DND-41 (cell line): ENCODE results near the gene DNAJC12.
A peak's percentile ranks its signal among the peaks of the same experiment; 100 is the strongest.

Experiments used
- ATAC-seq: fragments of 200-7000 bp; cut with Tn5 transposase; 3 replicates; pipeline ENCODE4 v1.9.1; 2021; ENCODE audit warnings: low read depth; ENCODE audit not compliant: insufficient read depth
- DNase-seq: peaks from one replicate; pipeline ENCODE4 v3.0.0-alpha.2; 2020
- H2AFZ ChIP-seq: 2 replicates; pipeline ENCODE4 v1.6.0; 2012; ENCODE audit warnings: low read depth, low read length
- H3K27ac ChIP-seq: 2 replicates; pipeline ENCODE4 v1.5.1; 2012; ENCODE audit warnings: low read length, inconsistent platforms
- H3K27me3 ChIP-seq: fragments of 200-600 bp; sonication (generic); 2 replicates; pipeline ENCODE4 v1.6.0; 2012; ENCODE audit warnings: low read length, mild to moderate bottlenecking, inconsistent platforms; ENCODE audit not compliant: insufficient read depth, poor library complexity
- H3K36me3 ChIP-seq: 2 replicates; pipeline ENCODE4 v1.5.1; 2012; ENCODE audit warnings: low read length, inconsistent platforms; ENCODE audit not compliant: insufficient read depth
- H3K4me1 ChIP-seq: 2 replicates; pipeline ENCODE4 v1.5.1; 2012; ENCODE audit warnings: mild to moderate bottlenecking, low read length; ENCODE audit not compliant: insufficient read depth
- H3K4me2 ChIP-seq: 2 replicates; pipeline ENCODE4 v1.6.0; 2012; ENCODE audit warnings: mild to moderate bottlenecking, moderate library complexity, low read length, inconsistent platforms; ENCODE audit not compliant: insufficient read depth
- H3K4me3 ChIP-seq, 2 experiments: fragments of 200-600 bp in 1 of 2; shearing (Covaris generic) in 1 of 2; 2 replicates each; pipeline ENCODE4 v1.5.1; 2012 to 2016; ENCODE audit warnings: inconsistent platforms in 2 of 2, low read length in 2 of 2, mild to moderate bottlenecking in 2 of 2, low read depth in 1 of 2, moderate library complexity in 1 of 2
- H3K79me2 ChIP-seq: 2 replicates; pipeline ENCODE4 v1.6.0; 2012; ENCODE audit warnings: low read length, inconsistent platforms; ENCODE audit not compliant: insufficient read depth
- H3K9ac ChIP-seq: 2 replicates; pipeline ENCODE4 v1.6.0; 2012; ENCODE audit warnings: low read depth, mild to moderate bottlenecking, inconsistent platforms, low read length, moderate library complexity
- H3K9me3 ChIP-seq: 2 replicates; pipeline ENCODE4 v1.5.1; 2012; ENCODE audit warnings: low read length, moderate library complexity, mild to moderate bottlenecking, inconsistent platforms; ENCODE audit not compliant: insufficient read depth, severe bottlenecking
- H4K20me1 ChIP-seq: 2 replicates; pipeline ENCODE4 v1.6.0; 2012; ENCODE audit warnings: low read length; ENCODE audit not compliant: insufficient read depth
- CTCF ChIP-seq: IDR thresholded peaks from 2 replicates; pipeline ENCODE4 v1.5.1; 2012; ENCODE audit warnings: borderline replicate concordance, low read length, moderate library complexity, mild to moderate bottlenecking; ENCODE audit not compliant: poor library complexity, severe bottlenecking; ENCODE audit errors: extremely low read depth
- EZH2 ChIP-seq: IDR thresholded peaks from 3 replicates; pipeline ENCODE4 v1.6.1; 2012; ENCODE audit warnings: borderline replicate concordance, low read depth, mild to moderate bottlenecking, moderate library complexity, low read length, inconsistent platforms; ENCODE audit not compliant: severe bottlenecking

The DNAJC12 gene

DNA sequence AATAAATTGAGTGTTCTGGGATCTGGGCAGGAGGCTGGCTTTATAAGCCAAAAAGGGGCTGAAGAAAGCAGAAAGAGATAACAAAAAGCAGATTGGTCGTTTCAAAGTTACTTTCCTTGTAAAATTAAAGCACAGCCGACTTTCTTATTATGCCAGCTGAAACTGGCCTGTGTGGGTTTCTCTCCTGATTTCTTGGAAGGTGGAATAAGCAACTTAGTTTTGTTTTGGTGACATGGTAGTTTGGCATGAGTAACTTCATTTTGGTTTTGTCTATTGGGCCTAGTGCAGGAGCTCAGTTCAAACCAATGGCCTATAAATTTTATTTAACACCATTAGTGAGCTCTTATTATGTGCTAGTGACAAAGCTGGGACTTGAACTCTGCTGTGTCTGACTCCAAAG, 13.2 kb upstream of the DNAJC12 start:
- Histone ChIP-seq H3K4me3 (no peak overlapping the region), H3K36me3 (no peaks in the 10 kb centered on the region), H3K27me3 (no peaks in the 10 kb centered on the region), H4K20me1 (no peaks in the 10 kb centered on the region), H3K27ac (no peak overlapping the region), H3K9me3 (no peaks in the 10 kb centered on the region), H3K4me1 (peaks cover 14% of the 10 kb centered on the region), H2AFZ (no peak overlapping the region), H3K79me2 (peaks cover 7% of the 10 kb centered on the region), H3K4me2 (no peak overlapping the region), H3K9ac (no peak overlapping the region)
- ATAC-seq: no peak
- no peak for DNase-seq
- TF ChIP-seq CTCF (no peak), EZH2 (no peak)

GRCh38 chr10:67849331-67850011, 11.5 kb upstream of the DNAJC12 start:
- Histone ChIP-seq H3K79me2 (peaks cover 7% of the 10 kb centered on the region), H4K20me1 (no peaks in the 10 kb centered on the region), H3K4me3 (peak overlapping the region; percentile 70 to 78), H3K9me3 (no peaks in the 10 kb centered on the region), H3K27me3 (no peaks in the 10 kb centered on the region), H3K27ac (peak overlapping the region; percentile 92), H3K4me2 (peak overlapping the region; percentile 66), H3K9ac (peak overlapping the region; percentile 83), H3K36me3 (no peaks in the 10 kb centered on the region), H2AFZ (peak overlapping the region; percentile 91), H3K4me1 (peaks cover 10% of the 10 kb centered on the region)
- peak; percentile 100 for ATAC-seq
- no peak for TF ChIP-seq CTCF
- no peak for TF ChIP-seq EZH2
- DNase-seq: peak; percentile 96

DNA sequence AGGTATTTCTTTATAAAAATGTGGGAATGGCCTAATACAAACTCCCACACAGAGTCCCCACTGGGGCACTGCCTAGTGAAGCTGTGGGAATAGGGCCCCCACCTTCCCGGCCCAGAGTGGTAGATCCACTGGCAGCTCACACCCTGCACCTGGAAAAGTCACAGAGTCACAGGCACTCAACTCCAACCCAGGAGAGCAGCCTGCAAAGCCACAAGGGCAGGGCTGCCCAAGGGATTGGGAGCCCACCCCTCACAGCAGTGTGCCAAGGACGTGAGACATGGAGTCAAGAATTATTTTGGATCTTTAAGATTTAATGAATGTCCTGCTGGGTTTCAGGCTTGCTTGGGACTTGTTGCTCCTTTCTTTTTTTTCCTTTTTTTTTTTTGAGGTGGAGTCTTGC, 5.3 kb upstream of the DNAJC12 start:
- no peak for TF ChIP-seq EZH2
- no peak for TF ChIP-seq CTCF
- Histone ChIP-seq H3K79me2 (no peaks in the 10 kb centered on the region), H3K9me3 (no peaks in the 10 kb centered on the region), H4K20me1 (no peaks in the 10 kb centered on the region), H3K4me1 (peaks cover 4% of the 10 kb centered on the region; the same call in 1 of the 2 replicates), H3K9ac (no peak overlapping the region), H3K27me3 (no peaks in the 10 kb centered on the region), H3K4me3 (no peak overlapping the region), H2AFZ (no peak overlapping the region), H3K36me3 (no peaks in the 10 kb centered on the region), H3K27ac (no peak overlapping the region), H3K4me2 (no peak overlapping the region)
- ATAC-seq: no peak
- no peak for DNase-seq

GRCh38 chr10:67841737-67842136, 3.7 kb upstream of the DNAJC12 start:
- Histone ChIP-seq H3K4me2 (no peak overlapping the region), H3K4me1 (peaks cover 11% of the 10 kb centered on the region; the same call in 1 of the 2 replicates), H4K20me1 (no peaks in the 10 kb centered on the region), H3K4me3 (no peak overlapping the region), H3K27me3 (no peaks in the 10 kb centered on the region), H2AFZ (no peak overlapping the region), H3K9me3 (no peaks in the 10 kb centered on the region), H3K79me2 (no peaks in the 10 kb centered on the region), H3K27ac (no peak overlapping the region), H3K36me3 (no peaks in the 10 kb centered on the region), H3K9ac (no peak overlapping the region)
- ATAC-seq: no peak
- TF ChIP-seq EZH2 (no peak), CTCF (no peak)
- no peak for DNase-seq
